ENCODE results near the gene PPM1D.

Gene PPM1D

DNA sequence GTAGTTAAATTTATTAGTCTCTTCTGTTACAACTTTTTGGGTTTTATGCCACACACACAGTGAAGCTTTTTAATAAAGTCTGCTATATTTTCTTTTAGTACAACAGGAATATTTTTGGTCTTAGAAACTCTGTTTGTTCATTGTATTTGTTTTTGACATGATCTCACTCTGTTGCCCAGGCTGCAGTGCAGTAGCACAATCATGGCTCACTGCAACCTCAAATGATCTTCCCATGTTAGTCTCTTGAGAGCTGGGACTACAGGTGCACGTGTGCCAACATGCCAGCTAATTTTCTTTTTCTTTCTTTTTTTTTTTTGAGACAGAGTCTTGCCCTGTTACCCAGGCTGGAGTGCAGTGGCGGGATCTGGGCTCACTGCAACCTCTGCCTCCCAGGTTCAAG lies 27.1 kb downstream of the PPM1D start:
- no peaks in the 10 kb centered on the region for H3K9me3 ChIP-seq (ENCODE audit: control insufficient read depth, low read length)
- H3K4me3 ChIP-seq (ENCODE audit: low read depth, low read length): no peak overlapping the region
- no peak overlapping the region for H3K4me2 ChIP-seq (ENCODE audit: low read length)
- H3K27me3 ChIP-seq (ENCODE audit: control insufficient read depth, insufficient read depth, low read length): no peaks in the 10 kb centered on the region
- no peak overlapping the region for H2AFZ ChIP-seq
- H3K36me3 ChIP-seq (ENCODE audit: control insufficient read depth, insufficient read depth, low read length): no peaks in the 10 kb centered on the region
- no peak overlapping the region for H3K9ac ChIP-seq
- H3K4me1 ChIP-seq: no peaks in the 10 kb centered on the region
- TF ChIP-seq CTCF (IDR thresholded peaks at IDR 0.05): no peak
- H3K79me2 ChIP-seq: peaks cover 6% of the 10 kb centered on the region
- H3K27ac ChIP-seq: no peak overlapping the region

- Histone ChIP-seq H3K9ac (no peak overlapping the region), H3K4me3 (ENCODE audit: low read depth, low read length) (no peak overlapping the region), H3K79me2 (peaks cover 9% of the 10 kb centered on the region), H3K27me3 (ENCODE audit: control insufficient read depth, insufficient read depth, low read length) (no peaks in the 10 kb centered on the region), H3K36me3 (ENCODE audit: control insufficient read depth, insufficient read depth, low read length) (no peaks in the 10 kb centered on the region), H3K4me1 (no peaks in the 10 kb centered on the region), H3K27ac (no peak overlapping the region), H2AFZ (no peak overlapping the region), H3K4me2 (ENCODE audit: low read length) (no peak overlapping the region), H3K9me3 (ENCODE audit: control insufficient read depth, low read length) (no peaks in the 10 kb centered on the region)
- TF ChIP-seq CTCF (IDR thresholded peaks at IDR 0.05): no peak
Measured at GRCh38 chr17:60628252-60628889, 28.4 kb downstream of the PPM1D start.

DNA sequence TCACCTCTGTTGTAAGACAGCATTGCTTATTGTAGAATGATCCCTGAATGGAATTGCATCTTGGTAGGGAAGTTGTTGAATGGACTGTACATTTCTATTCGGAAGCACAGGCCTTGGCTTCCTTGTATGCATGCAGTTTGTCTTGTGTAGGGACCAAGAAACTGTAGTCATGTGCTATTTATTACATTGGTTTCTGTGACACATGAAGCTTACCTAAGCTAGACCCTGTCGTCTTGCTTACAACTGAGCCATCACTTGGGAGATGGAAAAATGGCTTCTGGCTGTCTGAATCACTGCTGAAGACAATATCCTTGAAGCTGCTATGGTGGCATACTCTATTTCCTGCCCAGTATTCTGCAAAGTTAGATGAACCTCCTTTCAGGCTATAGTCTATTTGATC lies 29.1 kb downstream of the PPM1D start:
- H3K9me3 ChIP-seq (ENCODE audit: control insufficient read depth, low read length): no peaks in the 10 kb centered on the region
- peaks cover 9% of the 10 kb centered on the region for H3K79me2 ChIP-seq
- H3K27ac ChIP-seq: no peak overlapping the region
- no peak overlapping the region for H2AFZ ChIP-seq
- no peaks in the 10 kb centered on the region for H3K36me3 ChIP-seq (ENCODE audit: control insufficient read depth, insufficient read depth, low read length)
- H3K27me3 ChIP-seq (ENCODE audit: control insufficient read depth, insufficient read depth, low read length): no peaks in the 10 kb centered on the region
- H3K4me3 ChIP-seq (ENCODE audit: low read depth, low read length): no peak overlapping the region
- TF ChIP-seq CTCF (IDR thresholded peaks at IDR 0.05): no peak
- no peak overlapping the region for H3K4me2 ChIP-seq (ENCODE audit: low read length)
- H3K4me1 ChIP-seq: no peaks in the 10 kb centered on the region
- H3K9ac ChIP-seq: no peak overlapping the region

- Histone ChIP-seq H2AFZ (no peak overlapping the region), H3K27ac (no peak overlapping the region), H3K36me3 (ENCODE audit: control insufficient read depth, insufficient read depth, low read length) (no peaks in the 10 kb centered on the region), H3K27me3 (ENCODE audit: control insufficient read depth, insufficient read depth, low read length) (no peaks in the 10 kb centered on the region), H3K79me2 (peaks cover 9% of the 10 kb centered on the region), H3K9me3 (ENCODE audit: control insufficient read depth, low read length) (no peaks in the 10 kb centered on the region), H3K4me2 (ENCODE audit: low read length) (no peak overlapping the region), H3K9ac (no peak overlapping the region), H3K4me3 (ENCODE audit: low read depth, low read length) (no peak overlapping the region), H3K4me1 (no peaks in the 10 kb centered on the region)
- TF ChIP-seq CTCF (IDR thresholded peaks at IDR 0.05): no peak
Measured at GRCh38 chr17:60630352-60630751, 30.4 kb downstream of the PPM1D start.

DNA sequence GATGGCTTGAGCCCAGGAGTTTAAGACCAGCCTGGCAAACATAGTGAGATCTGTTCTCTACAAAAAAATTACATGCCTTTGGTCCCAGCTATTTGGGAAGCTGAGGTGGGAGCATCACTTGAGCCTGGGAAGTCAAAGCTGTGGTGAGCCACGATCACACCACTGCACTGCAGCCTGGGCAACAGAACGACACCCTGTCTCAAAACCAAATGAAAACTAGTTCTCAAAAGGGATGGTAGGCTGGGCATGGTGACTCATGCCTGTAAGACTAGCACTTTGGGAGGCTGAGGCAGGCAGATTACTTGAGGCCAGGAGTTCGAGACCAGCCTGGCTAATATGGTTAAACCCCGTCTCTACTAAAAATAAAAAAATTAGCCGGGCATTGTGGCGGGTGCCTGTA lies 31.1 kb downstream of the PPM1D start:
- no peak overlapping the region for H3K27ac ChIP-seq
- no peak overlapping the region for H2AFZ ChIP-seq
- no peaks in the 10 kb centered on the region for H3K4me1 ChIP-seq
- no peak overlapping the region for H3K4me3 ChIP-seq (ENCODE audit: low read depth, low read length)
- peaks cover 9% of the 10 kb centered on the region for H3K79me2 ChIP-seq
- TF ChIP-seq CTCF (IDR thresholded peaks at IDR 0.05): no peak
- no peak overlapping the region for H3K9ac ChIP-seq
- H3K36me3 ChIP-seq (ENCODE audit: control insufficient read depth, insufficient read depth, low read length): no peaks in the 10 kb centered on the region
- no peaks in the 10 kb centered on the region for H3K27me3 ChIP-seq (ENCODE audit: control insufficient read depth, insufficient read depth, low read length)
- H3K9me3 ChIP-seq (ENCODE audit: control insufficient read depth, low read length): no peaks in the 10 kb centered on the region
- H3K4me2 ChIP-seq (ENCODE audit: low read length): no peak overlapping the region

All from parathyroid adenoma (tissue), 2 donors.